H1 (cell line): Measurements from ENCODE around the gene IL13. TPM values are rescaled to one million over a fixed set of nuclear protein-coding genes. Genes with fewer than 3 reads are reported as not detected.

Experiments
- CTCF ChIA-PET: fragments of 300-600 bp; sonication (Branson Sonifier 250); formaldehyde crosslinking; loops from one replicate; lab custom pipeline; 2021; ENCODE audit not compliant: partially characterized antibody; lab: Charles Lee
- POLR2A ChIA-PET: fragments of 300-600 bp; sonication (Branson Sonifier 250); formaldehyde crosslinking; loops from one replicate; lab custom pipeline; 2021; ENCODE audit warnings: inconsistent platforms; ENCODE audit not compliant: partially characterized antibody; lab: Charles Lee
- DNase-seq, 2 experiments: peaks; one replicate each; pipeline versions ENCODE4 v3.0.0 to v3.0.0-alpha.2; 2010 to 2022; ENCODE audit warnings: low spot score in 2 of 2, low read depth in 1 of 2, mixed read lengths in 1 of 2
- FAIRE-seq: peaks from 2 replicates; lab custom pipeline; 2011; peaks lifted over from hg19 to GRCh38; lab: Jason Lieb, UNC
- H2AFZ ChIP-seq: 2 replicates; pipeline ENCODE4 v1.8.1; 2012; ENCODE audit warnings: low read length, inconsistent platforms
- H2AK5ac ChIP-seq: 2 replicates; pipeline ENCODE4 v1.6.1; 2013; ENCODE audit warnings: low read depth, low read length
- H2BK120ac ChIP-seq: replicated peaks from 2 replicates; pipeline ENCODE3; 2013; ENCODE audit warnings: low read depth, low read length, inconsistent platforms
- H2BK12ac ChIP-seq: 2 replicates; pipeline ENCODE4 v1.6.1; 2013; ENCODE audit warnings: low read depth, low read length
- H2BK15ac ChIP-seq: 2 replicates; pipeline ENCODE4 v1.6.1; 2013; ENCODE audit warnings: low read length
- H2BK20ac ChIP-seq: 2 replicates; pipeline ENCODE4 v1.6.1; 2013; ENCODE audit warnings: low read length
- H2BK5ac ChIP-seq: 2 replicates; pipeline ENCODE4 v1.6.1; 2013; ENCODE audit warnings: low read depth, low read length
- H3K14ac ChIP-seq: 2 replicates; pipeline ENCODE4 v1.6.1; 2013; ENCODE audit warnings: inconsistent platforms; ENCODE audit not compliant: insufficient read length
- H3K18ac ChIP-seq: 2 replicates; pipeline ENCODE4 v1.6.1; 2013; ENCODE audit warnings: low read length; ENCODE audit errors: extremely low read depth
- H3K23ac ChIP-seq: 2 replicates; pipeline ENCODE4 v1.6.1; 2013; ENCODE audit warnings: inconsistent platforms; ENCODE audit not compliant: insufficient read length
- H3K23me2 ChIP-seq: 2 replicates; pipeline ENCODE4 v1.6.1; 2013; ENCODE audit warnings: low read depth, low read length
- H3K27ac ChIP-seq: 2 replicates; pipeline ENCODE4 v1.6.1; 2011; ENCODE audit warnings: low read depth, low read length, inconsistent platforms
- H3K27me3 ChIP-seq, 4 experiments: replicated peaks in 1 of 4; 1 replicate in 1 of 4; 2 replicates in 3 of 4; pipeline versions ENCODE4 v1.6.1 to v1.8.1; 2011 to 2013; ENCODE audit warnings: low read length in 3 of 4, mild to moderate bottlenecking in 3 of 4, inconsistent platforms in 2 of 4, mixed read lengths in 2 of 4, moderate library complexity in 1 of 4; ENCODE audit not compliant: control insufficient read depth in 3 of 4, insufficient read depth in 3 of 4; ENCODE audit errors: extremely low read depth in 1 of 4
- H3K36me3 ChIP-seq, 4 experiments: 2 replicates each; pipeline versions ENCODE4 v1.6.1 to v1.8.1; 2011 to 2013; ENCODE audit warnings: mild to moderate bottlenecking in 4 of 4, low read length in 3 of 4, moderate library complexity in 2 of 4, control low read depth in 1 of 4, inconsistent platforms in 1 of 4; ENCODE audit not compliant: insufficient read depth in 4 of 4, control insufficient read depth in 2 of 4
- H3K4ac ChIP-seq: replicated peaks from 2 replicates; pipeline ENCODE3; 2013; ENCODE audit warnings: low read length, low read depth, mixed read lengths, inconsistent platforms; ENCODE audit not compliant: insufficient read length
- H3K4me1 ChIP-seq, 4 experiments: replicated peaks in 1 of 4; 1 replicate in 1 of 4; 2 replicates in 3 of 4; pipeline versions ENCODE4 v1.6.1 to v1.8.1; 2011 to 2013; ENCODE audit warnings: low read length in 3 of 4, inconsistent platforms in 2 of 4, mixed read lengths in 1 of 4; ENCODE audit not compliant: insufficient read depth in 4 of 4, control insufficient read depth in 3 of 4
- H3K4me2 ChIP-seq, 2 experiments: 2 replicates each; pipeline versions ENCODE4 v1.6.1 to v1.8.1; 2011 to 2013; ENCODE audit warnings: low read depth in 2 of 2, low read length in 2 of 2, control low read depth in 1 of 2, inconsistent platforms in 1 of 2, mild to moderate bottlenecking in 1 of 2; ENCODE audit not compliant: insufficient read depth in 1 of 2
- H3K4me3 ChIP-seq, 4 experiments: fragments of 200-600, 300-600 bp in 1 of 4; sonication (generic), shearing (Covaris generic), sonication (Bioruptor Twin) in 1 of 4; 2 replicates each; pipeline versions ENCODE4 v1.5.1 to v1.8.1; 2011 to 2016; ENCODE audit warnings: low read length in 4 of 4, low read depth in 3 of 4, control low read depth in 2 of 4, inconsistent platforms in 2 of 4, mild to moderate bottlenecking in 2 of 4, mixed read lengths in 1 of 4, moderate library complexity in 1 of 4; ENCODE audit not compliant: insufficient read depth in 2 of 4; ENCODE audit errors: extremely low read depth in 1 of 4
- H3K56ac ChIP-seq: replicated peaks from 2 replicates; pipeline ENCODE3; 2013; ENCODE audit warnings: low read depth, mild to moderate bottlenecking, mixed read lengths, low read length, inconsistent platforms; ENCODE audit not compliant: insufficient read length
- H3K79me1 ChIP-seq: 2 replicates; pipeline ENCODE4 v1.6.1; 2013; ENCODE audit warnings: low read depth, low read length, control low read depth
- H3K79me2 ChIP-seq, 2 experiments: 2 replicates each; pipeline versions ENCODE4 v1.6.1 to v1.8.1; 2012 to 2013; ENCODE audit warnings: low read length in 2 of 2, mild to moderate bottlenecking in 2 of 2, inconsistent platforms in 1 of 2; ENCODE audit not compliant: insufficient read depth in 2 of 2, control insufficient read depth in 1 of 2
- H3K9ac ChIP-seq, 4 experiments: replicated peaks in 1 of 4; 1 replicate in 1 of 4; 2 replicates in 3 of 4; pipeline versions ENCODE4 v1.6.1 to v1.8.1; 2011 to 2013; ENCODE audit warnings: low read depth in 3 of 4, low read length in 3 of 4, control low read depth in 2 of 4, mild to moderate bottlenecking in 2 of 4, moderate library complexity in 2 of 4, inconsistent platforms in 1 of 4; ENCODE audit errors: extremely low read depth in 1 of 4
- H3K9me3 ChIP-seq, 2 experiments: 2 replicates each; pipeline versions ENCODE4 v1.6.1 to v1.8.1; 2012 to 2013; ENCODE audit warnings: mild to moderate bottlenecking in 2 of 2, moderate library complexity in 2 of 2, control low read depth in 1 of 2, inconsistent platforms in 1 of 2, low read depth in 1 of 2, low read length in 1 of 2, mixed read lengths in 1 of 2; ENCODE audit not compliant: insufficient read depth in 2 of 2
- H4K20me1 ChIP-seq, 2 experiments: replicated peaks in 1 of 2; 2 replicates each; pipeline versions ENCODE3 to v1.8.1; 2011 to 2013; ENCODE audit warnings: inconsistent platforms in 2 of 2, low read length in 2 of 2, mild to moderate bottlenecking in 1 of 2; ENCODE audit not compliant: insufficient read depth in 2 of 2, control insufficient read depth in 1 of 2
- H4K5ac ChIP-seq: 2 replicates; pipeline ENCODE4 v1.6.1; 2013; ENCODE audit warnings: low read length, low read depth, mixed read lengths, inconsistent platforms; ENCODE audit not compliant: insufficient read length
- H4K8ac ChIP-seq: 2 replicates; pipeline ENCODE4 v1.8.0; 2013; ENCODE audit warnings: mild to moderate bottlenecking, moderate library complexity, low read length, inconsistent platforms; ENCODE audit not compliant: insufficient read depth; ENCODE audit errors: extremely low read depth
- H4K91ac ChIP-seq: replicated peaks from 2 replicates; pipeline ENCODE3; 2013; ENCODE audit warnings: low read length, mixed read lengths, inconsistent platforms; ENCODE audit not compliant: insufficient read length
- ASH2L ChIP-seq: fragments of 200-600, 300-600 bp; sonication (generic); IDR thresholded peaks from one replicate; pipeline ENCODE4 v1.7.1; 2017; ENCODE audit warnings: low read length
- CBX8 ChIP-seq: fragments of 300-800, 300-1000 bp; sonication (generic); IDR thresholded peaks from 2 replicates; pipeline ENCODE4 v1.7.1; 2016; ENCODE audit warnings: low read depth, low read length, borderline replicate concordance
- EGR1 ChIP-seq: IDR thresholded peaks from 2 replicates; pipeline ENCODE4 v1.6.1; 2011; ENCODE audit warnings: low read depth, low read length, borderline replicate concordance
- RNF2 ChIP-seq: fragments of 200-900, 300-1000 bp; sonication (generic); IDR thresholded peaks from 2 replicates; pipeline ENCODE4 v1.7.1; 2016; ENCODE audit warnings: borderline replicate concordance, low read depth, mild to moderate bottlenecking, antibody characterized with exemption, low read length; ENCODE audit not compliant: poor library complexity, severe bottlenecking; ENCODE audit errors: missing control alignments
- TBP ChIP-seq: IDR thresholded peaks from 2 replicates; pipeline ENCODE4 v1.6.1; 2011; ENCODE audit warnings: low read depth, low read length, improper control_type of control experiment
- WGBS, 2 experiments: shearing (Covaris generic) in 1 of 2; methylation state at CpG; one replicate each; pipeline versions ENCODE4 v1.1.6 to v1.1.7; 2013 to 2015; ENCODE audit warnings: low lambda C conversion rate in 2 of 2, mixed read lengths in 2 of 2, inconsistent platforms in 1 of 2, low coverage in 1 of 2, missing lambda C conversion rate in 1 of 2; ENCODE audit not compliant: insufficient replicate concordance in 2 of 2, insufficient coverage in 1 of 2, insufficient read length in 1 of 2; ENCODE audit errors: extremely low coverage in 1 of 2, missing lambda C conversion rate in 1 of 2; 5-methylcytosine and 5-hydroxymethylcytosine counted together
- polyA plus RNA-seq, 7 experiments: library from polyadenylated mRNA; depleted of rRNA in 3 of 7; stranded (reverse) in 5 of 7; unstranded in 2 of 7; fragments of >200 nt in 5 of 7; fragments of 200-250 nt in 2 of 7; gene quantifications; 1 replicate in 5 of 7; 2 replicates in 1 of 7; 4 replicates in 1 of 7; pipeline versions ENCODE4 v1.2.1 to v1.2.3, GENCODE V29; 2011 to 2013; ENCODE audit warnings: missing spikeins in 2 of 7, mixed read lengths in 2 of 7
- total RNA-seq: library from RNA; stranded (reverse); fragmentation: NEBNext Ultra II Directional; extraction: Animal tissue kit (Norgen Biotek cat#: 25700); gene quantifications from 2 replicates; pipeline ENCODE4 v1.2.1, GENCODE V29; 2021

IL13 gene
- total and polyA plus RNA-seq, 2 of the 8 experiments (the other 6 are each of a cell fraction or from before 2014, with no cell fraction given) = not detected

DNA sequence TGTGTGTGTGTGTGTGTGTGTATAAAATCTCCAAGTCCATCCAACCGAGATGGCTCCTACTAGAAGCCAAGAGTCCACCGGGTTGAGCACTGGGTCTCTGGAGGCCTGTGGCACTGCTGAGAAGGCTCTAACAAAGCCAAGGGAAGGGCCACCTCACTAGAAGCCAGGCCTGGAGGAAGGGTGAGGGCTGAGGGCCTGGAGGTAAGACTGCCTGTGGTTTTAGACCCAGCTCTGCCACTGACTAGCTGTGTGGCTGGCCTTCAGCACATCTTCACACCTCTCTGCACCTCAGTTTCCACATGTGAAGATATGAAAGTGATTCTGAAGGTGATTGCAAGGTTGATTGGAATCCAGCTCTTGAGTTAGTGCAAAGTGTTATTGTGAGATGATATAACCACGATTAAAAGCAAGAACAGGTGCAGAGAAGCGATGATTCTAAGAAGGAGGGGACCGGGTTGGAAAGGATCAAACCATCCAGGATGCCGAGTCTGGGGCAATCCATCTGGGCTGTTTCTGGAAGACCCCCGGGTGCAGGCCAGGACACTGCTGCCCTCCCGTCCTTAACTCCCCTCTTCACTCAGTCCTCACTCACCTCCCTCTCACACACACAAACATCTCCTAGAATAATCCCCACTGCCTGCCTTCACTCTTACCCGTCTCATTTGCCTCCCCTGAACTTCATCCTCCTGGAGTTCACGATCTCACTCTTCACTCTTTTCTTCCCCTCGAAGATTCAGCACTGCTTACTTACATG lies 18.1 kb downstream of the IL13 start:
- H3K18ac ChIP-seq = no peak overlapping the region
- H3K4me3 ChIP-seq = no peak overlapping the region
- no peaks in the 10 kb centered on the region for H4K20me1 ChIP-seq
- H2BK20ac ChIP-seq = no peak overlapping the region
- ChIA-PET CTCF (interaction anchor here (0.7 to 5.6 kb wide), 13 partner anchors 9 to 344 kb away, joined by 3 to 23 read pairs (median 3); no protein-coding TSS in a partner anchor), POLR2A (no interaction called here)
- no peak overlapping the region for H2AK5ac ChIP-seq
- no peak overlapping the region for H3K4ac ChIP-seq
- H2BK120ac ChIP-seq = no peak overlapping the region
- H4K5ac ChIP-seq = no peak overlapping the region
- no peak overlapping the region for H4K91ac ChIP-seq
- no peak overlapping the region for H2AFZ ChIP-seq
- H2BK5ac ChIP-seq = no peak overlapping the region
- H3K56ac ChIP-seq = no peak overlapping the region
- H3K79me2 ChIP-seq = no peaks in the 10 kb centered on the region
- H3K27ac ChIP-seq = no peak overlapping the region
- H3K27me3 ChIP-seq = no peaks in the 10 kb centered on the region
- WGBS, 2 experiments = 93 to 100% methylated on average over 1 to 9 of the region's 11 CpGs
- no peaks in the 10 kb centered on the region; the same call in 1 of the 2 replicates for H3K23me2 ChIP-seq
- DNase-seq = no peak
- H3K9ac ChIP-seq = no peak overlapping the region
- no peaks in the 10 kb centered on the region for H3K36me3 ChIP-seq
- H3K9me3 ChIP-seq = no peaks in the 10 kb centered on the region
- H2BK15ac ChIP-seq = no peak overlapping the region
- H2BK12ac ChIP-seq = no peak overlapping the region
- H3K23ac ChIP-seq = no peak overlapping the region
- no peaks in the 10 kb centered on the region for H3K4me1 ChIP-seq
- H3K79me1 ChIP-seq = no peaks in the 10 kb centered on the region
- no peak overlapping the region for H3K4me2 ChIP-seq
- no peak for FAIRE-seq
- no peak overlapping the region for H3K14ac ChIP-seq
- H4K8ac ChIP-seq = no peak overlapping the region
- no peak for TF ChIP-seq TBP
- no peak for TF ChIP-seq RNF2
- no peak for TF ChIP-seq ASH2L
- no peak for TF ChIP-seq EGR1
- TF ChIP-seq CBX8 = no peak
